Neural progenitor cell (in vitro differentiated cells): Measurements from ENCODE around the gene ESYT2. TPM values are rescaled to one million over a fixed set of nuclear protein-coding genes. Genes with fewer than 3 reads are reported as not detected.

Experiments used
- DNase-seq: peaks from one replicate; pipeline ENCODE4 v3.0.0-alpha.2; 2016; ENCODE audit warnings: low spot score
- H2AFZ ChIP-seq: fragments of 200-600 bp; sonication (generic); replicated peaks from 2 replicates; pipeline ENCODE4 v1.6.1; 2016; ENCODE audit warnings: antibody characterized with exemption
- H3F3A ChIP-seq: fragments of 200-600 bp; sonication (generic); 2 replicates; pipeline ENCODE4 v1.6.1; 2016; ENCODE audit warnings: antibody characterized with exemption, low read depth
- H3K27ac ChIP-seq: fragments of 200-600 bp; sonication (generic); 2 replicates; pipeline ENCODE4 v1.5.1; 2016; ENCODE audit warnings: mild to moderate bottlenecking
- H3K27me3 ChIP-seq: fragments of 200-600 bp; sonication (generic); 2 replicates; pipeline ENCODE4 v1.6.1; 2016; ENCODE audit warnings: mild to moderate bottlenecking, moderate library complexity
- H3K36me3 ChIP-seq: fragments of 200-600 bp; sonication (generic); 2 replicates; pipeline ENCODE4 v1.5.1; 2016
- H3K4me1 ChIP-seq: fragments of 200-600 bp; sonication (generic); 2 replicates; pipeline ENCODE4 v1.6.1; 2016; ENCODE audit warnings: mixed run types
- H3K4me2 ChIP-seq: fragments of 200-600 bp; sonication (generic); 2 replicates; pipeline ENCODE4 v1.6.1; 2016
- H3K4me3 ChIP-seq: fragments of 200-600 bp; sonication (generic); 2 replicates; pipeline ENCODE4 v1.5.1; 2016
- H3K79me2 ChIP-seq: fragments of 200-600 bp; sonication (generic); 2 replicates; pipeline ENCODE4 v1.6.1; 2016; ENCODE audit warnings: low read depth
- H3K9ac ChIP-seq: fragments of 200-600 bp; sonication (generic); 2 replicates; pipeline ENCODE4 v1.6.1; 2016
- H3K9me3 ChIP-seq: fragments of 200-600 bp; sonication (generic); 2 replicates; pipeline ENCODE4 v1.5.1; 2016; ENCODE audit warnings: low read depth
- H4K20me1 ChIP-seq: fragments of 200-600 bp; sonication (generic); 2 replicates; pipeline ENCODE4 v1.6.1; 2016; ENCODE audit warnings: low read depth
- H3K27ac Mint-ChIP-seq: 3 replicates; pipeline ENCODE4 v1.8.0; 2021; ENCODE audit warnings: mixed read lengths
- H3K27me3 Mint-ChIP-seq: 2 replicates; pipeline ENCODE4 v1.8.0; 2022; ENCODE audit warnings: low read depth, mild to moderate bottlenecking, inconsistent platforms, moderate library complexity, mixed read lengths; ENCODE audit not compliant: insufficient read depth
- H3K36me3 Mint-ChIP-seq: 3 replicates; pipeline ENCODE4 v1.8.0; 2021; ENCODE audit warnings: mixed read lengths
- H3K4me1 Mint-ChIP-seq: 3 replicates; pipeline ENCODE4 v1.8.0; 2021; ENCODE audit warnings: mixed read lengths
- H3K4me3 Mint-ChIP-seq: 3 replicates; pipeline ENCODE4 v1.8.0; 2021; ENCODE audit warnings: mild to moderate bottlenecking, moderate library complexity, mixed read lengths
- H3K9me3 Mint-ChIP-seq: 3 replicates; pipeline ENCODE4 v1.8.0; 2020; ENCODE audit warnings: mixed read lengths
- CTCF ChIP-seq: fragments of 200-600 bp; sonication (generic); IDR thresholded peaks from 2 replicates; pipeline ENCODE4 v1.5.1; 2017; ENCODE audit warnings: antibody characterized with exemption, mild to moderate bottlenecking
- EZH2 ChIP-seq: fragments of 200-600 bp; sonication (generic); IDR thresholded peaks from 2 replicates; pipeline ENCODE4 v1.6.1; 2017; ENCODE audit warnings: antibody characterized with exemption, mild to moderate bottlenecking, moderate library complexity
- EZH2phosphoT487 ChIP-seq: fragments of 200-600 bp; sonication (generic); IDR thresholded peaks from 2 replicates; pipeline ENCODE4 v1.6.1; 2017; ENCODE audit warnings: antibody characterized with exemption
- total RNA-seq: library from RNA; depleted of rRNA; stranded (reverse); fragments of >200 nt; gene quantifications from 2 replicates; pipeline ENCODE4 v1.2.3, GENCODE V29; 2015; ENCODE audit warnings: low replicate concordance

The ESYT2 gene
- total RNA-seq, 1 donor from 2014 or later = 33.4 TPM

DNA sequence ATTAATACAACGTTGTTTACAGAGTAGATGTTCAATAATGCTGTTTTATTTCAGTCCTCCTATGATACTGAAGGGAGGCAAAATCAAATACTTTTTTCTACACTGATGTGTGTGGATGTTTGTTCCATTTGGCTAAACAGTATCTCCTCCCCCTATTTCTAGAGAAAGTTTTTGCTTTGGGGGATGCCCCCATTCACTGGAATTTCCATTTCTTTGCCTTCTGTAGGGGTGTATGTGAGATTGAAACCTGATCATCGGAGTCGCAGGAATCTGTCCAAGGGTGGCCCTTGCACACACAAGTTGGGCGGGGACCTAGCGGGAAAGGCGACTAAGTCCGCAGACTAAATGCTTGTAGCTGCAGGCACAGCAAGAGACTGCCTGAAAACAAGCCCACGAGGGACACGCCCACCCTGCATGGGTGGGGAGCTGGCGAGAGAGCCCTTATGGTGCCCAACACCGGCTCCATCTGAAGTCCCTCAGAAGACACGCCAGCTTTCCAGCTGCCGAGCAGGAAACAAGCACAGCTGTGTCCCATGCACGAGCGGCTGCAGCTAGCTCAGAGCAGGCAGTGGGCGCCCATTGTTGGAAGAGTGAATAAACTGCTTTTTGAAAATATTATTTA is 58.0 kb downstream of the ESYT2 start:
- H4K20me1 ChIP-seq = no peaks in the 10 kb centered on the region
- no peak overlapping the region for H3K27ac Mint-ChIP-seq
- no peaks in the 10 kb centered on the region for H3K27me3 ChIP-seq
- no peak overlapping the region for H3K4me3 ChIP-seq
- H3K27me3 Mint-ChIP-seq = no peaks in the 10 kb centered on the region
- no peaks in the 10 kb centered on the region for H3K79me2 ChIP-seq
- H3K36me3 Mint-ChIP-seq = peaks cover 12% of the 10 kb centered on the region
- H3K9ac ChIP-seq = no peak overlapping the region
- no peak for TF ChIP-seq EZH2phosphoT487
- no peak for TF ChIP-seq EZH2
- no peak for TF ChIP-seq CTCF
- H3K36me3 ChIP-seq = peaks cover 4% of the 10 kb centered on the region
- H3F3A ChIP-seq = no peaks in the 10 kb centered on the region
- H3K4me2 ChIP-seq = no peak overlapping the region
- H2AFZ ChIP-seq = no peak overlapping the region
- H3K4me1 Mint-ChIP-seq = peaks cover 2% of the 10 kb centered on the region
- H3K4me3 Mint-ChIP-seq = no peak overlapping the region
- H3K27ac ChIP-seq = no peak overlapping the region
- no peaks in the 10 kb centered on the region for H3K9me3 Mint-ChIP-seq
- no peaks in the 10 kb centered on the region for H3K4me1 ChIP-seq
- DNase-seq = no peak
- H3K9me3 ChIP-seq = no peaks in the 10 kb centered on the region

GRCh38 chr7:158767707-158768106 is 61.6 kb downstream of the ESYT2 start:
- Histone ChIP-seq H3K27ac (no peak overlapping the region), H3K4me1 (no peaks in the 10 kb centered on the region), H3K4me3 (no peak overlapping the region), H4K20me1 (no peaks in the 10 kb centered on the region), H3K9me3 (no peaks in the 10 kb centered on the region), H3F3A (no peaks in the 10 kb centered on the region), H3K36me3 (peaks cover 4% of the 10 kb centered on the region), H2AFZ (no peak overlapping the region), H3K4me2 (no peak overlapping the region), H3K79me2 (no peaks in the 10 kb centered on the region), H3K27me3 (no peaks in the 10 kb centered on the region), H3K9ac (no peak overlapping the region)
- no peak for DNase-seq
- Mint-ChIP-seq H3K4me1 (peaks cover 2% of the 10 kb centered on the region), H3K27me3 (no peaks in the 10 kb centered on the region), H3K27ac (no peak overlapping the region), H3K9me3 (no peaks in the 10 kb centered on the region), H3K36me3 (peaks cover 17% of the 10 kb centered on the region), H3K4me3 (no peak overlapping the region)
- no peak for TF ChIP-seq EZH2

DNA sequence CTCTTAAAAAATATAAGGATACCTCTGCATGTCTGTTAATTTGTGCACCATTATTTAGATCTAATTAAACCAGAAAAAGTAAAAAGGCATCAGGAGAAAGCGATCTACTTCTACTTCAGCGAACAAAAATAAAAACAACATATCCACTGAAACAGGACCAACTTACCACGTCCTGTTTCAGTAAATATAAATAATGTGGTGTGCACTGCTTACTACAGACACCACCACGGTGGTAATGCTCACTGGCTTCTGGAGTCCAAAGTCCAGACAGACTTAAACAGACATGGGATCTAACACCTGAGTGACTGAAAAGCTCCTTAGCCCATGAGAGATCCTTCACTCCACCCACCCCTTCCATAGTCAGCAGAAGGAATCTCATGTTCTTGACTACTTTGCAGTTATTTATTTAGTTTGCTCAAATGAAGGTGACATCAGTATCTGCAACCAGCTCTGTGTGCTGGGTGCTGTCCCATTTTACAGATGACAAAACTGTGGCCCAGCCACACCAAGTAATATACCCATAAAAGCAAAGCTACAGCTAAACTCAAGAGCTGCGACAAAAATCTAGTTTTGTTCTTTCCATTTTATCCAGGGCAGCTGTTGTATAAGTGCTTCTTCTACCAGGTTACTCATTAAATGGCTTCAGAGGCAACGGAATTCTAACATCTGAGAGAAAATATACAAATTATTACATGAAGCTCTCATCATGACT is 62.6 kb downstream of the ESYT2 start:
- TF ChIP-seq CTCF (no peak), EZH2phosphoT487 (no peak), EZH2 (no peak)
- H2AFZ ChIP-seq = no peak overlapping the region
- no peaks in the 10 kb centered on the region for H4K20me1 ChIP-seq
- Mint-ChIP-seq H3K27ac (no peak overlapping the region), H3K4me1 (peaks cover 2% of the 10 kb centered on the region), H3K36me3 (peaks cover 21% of the 10 kb centered on the region), H3K9me3 (no peaks in the 10 kb centered on the region), H3K4me3 (no peak overlapping the region), H3K27me3 (no peaks in the 10 kb centered on the region)
- H3F3A ChIP-seq = no peaks in the 10 kb centered on the region
- no peak overlapping the region for H3K9ac ChIP-seq
- H3K27me3 ChIP-seq = no peaks in the 10 kb centered on the region
- no peak for DNase-seq
- no peaks in the 10 kb centered on the region for H3K79me2 ChIP-seq
- no peak overlapping the region for H3K4me3 ChIP-seq
- H3K4me2 ChIP-seq = no peak overlapping the region
- H3K36me3 ChIP-seq = no peaks in the 10 kb centered on the region
- H3K9me3 ChIP-seq = no peaks in the 10 kb centered on the region
- no peak overlapping the region for H3K27ac ChIP-seq
- no peaks in the 10 kb centered on the region for H3K4me1 ChIP-seq

- no peaks in the 10 kb centered on the region for H3K36me3 ChIP-seq
- no peak overlapping the region for H3K27ac Mint-ChIP-seq
Observed at GRCh38 chr7:158765020-158765419, 64.3 kb downstream of the ESYT2 start.

More at GRCh38 chr7:158765020-158765419, 64.3 kb downstream of the ESYT2 start:
- H3K9me3 Mint-ChIP-seq = no peaks in the 10 kb centered on the region
- Histone ChIP-seq H3K4me2 (no peak overlapping the region), H2AFZ (no peak overlapping the region), H3F3A (no peaks in the 10 kb centered on the region), H3K27me3 (no peaks in the 10 kb centered on the region), H3K4me3 (no peak overlapping the region), H3K9ac (no peak overlapping the region), H3K4me1 (no peaks in the 10 kb centered on the region), H3K79me2 (no peaks in the 10 kb centered on the region), H4K20me1 (no peaks in the 10 kb centered on the region), H3K9me3 (no peaks in the 10 kb centered on the region), H3K27ac (no peak overlapping the region)
- no peak overlapping the region for H3K4me3 Mint-ChIP-seq
- DNase-seq = no peak
- peaks cover 22% of the 10 kb centered on the region for H3K36me3 Mint-ChIP-seq
- no peaks in the 10 kb centered on the region for H3K27me3 Mint-ChIP-seq
- no peak for TF ChIP-seq EZH2
- TF ChIP-seq EZH2phosphoT487 = no peak
- no peak for TF ChIP-seq CTCF
- no peaks in the 10 kb centered on the region for H3K4me1 Mint-ChIP-seq
